Epithelial cell of prostate (primary cell): ENCODE results near the gene TGM5.
A peak's percentile ranks its signal among the peaks of the same experiment; 100 is the strongest.
"Not testable (repeated sequence)": the region's sequence is repeated elsewhere in the genome, so short reads cannot be mapped to it uniquely, and the experiment has no call there.

ENCODE experiments used
- DNase-seq: peaks from one replicate; pipeline ENCODE4 v3.0.0-alpha.2; 2011; ENCODE audit warnings: low read depth, low spot score
- H3K27ac ChIP-seq: fragments of 450-650 bp; 2 replicates; pipeline ENCODE4 v1.5.1; 2017; ENCODE audit warnings: mild to moderate bottlenecking

TGM5 gene, protein sequence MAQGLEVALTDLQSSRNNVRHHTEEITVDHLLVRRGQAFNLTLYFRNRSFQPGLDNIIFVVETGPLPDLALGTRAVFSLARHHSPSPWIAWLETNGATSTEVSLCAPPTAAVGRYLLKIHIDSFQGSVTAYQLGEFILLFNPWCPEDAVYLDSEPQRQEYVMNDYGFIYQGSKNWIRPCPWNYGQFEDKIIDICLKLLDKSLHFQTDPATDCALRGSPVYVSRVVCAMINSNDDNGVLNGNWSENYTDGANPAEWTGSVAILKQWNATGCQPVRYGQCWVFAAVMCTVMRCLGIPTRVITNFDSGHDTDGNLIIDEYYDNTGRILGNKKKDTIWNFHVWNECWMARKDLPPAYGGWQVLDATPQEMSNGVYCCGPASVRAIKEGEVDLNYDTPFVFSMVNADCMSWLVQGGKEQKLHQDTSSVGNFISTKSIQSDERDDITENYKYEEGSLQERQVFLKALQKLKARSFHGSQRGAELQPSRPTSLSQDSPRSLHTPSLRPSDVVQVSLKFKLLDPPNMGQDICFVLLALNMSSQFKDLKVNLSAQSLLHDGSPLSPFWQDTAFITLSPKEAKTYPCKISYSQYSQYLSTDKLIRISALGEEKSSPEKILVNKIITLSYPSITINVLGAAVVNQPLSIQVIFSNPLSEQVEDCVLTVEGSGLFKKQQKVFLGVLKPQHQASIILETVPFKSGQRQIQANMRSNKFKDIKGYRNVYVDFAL

DNA sequence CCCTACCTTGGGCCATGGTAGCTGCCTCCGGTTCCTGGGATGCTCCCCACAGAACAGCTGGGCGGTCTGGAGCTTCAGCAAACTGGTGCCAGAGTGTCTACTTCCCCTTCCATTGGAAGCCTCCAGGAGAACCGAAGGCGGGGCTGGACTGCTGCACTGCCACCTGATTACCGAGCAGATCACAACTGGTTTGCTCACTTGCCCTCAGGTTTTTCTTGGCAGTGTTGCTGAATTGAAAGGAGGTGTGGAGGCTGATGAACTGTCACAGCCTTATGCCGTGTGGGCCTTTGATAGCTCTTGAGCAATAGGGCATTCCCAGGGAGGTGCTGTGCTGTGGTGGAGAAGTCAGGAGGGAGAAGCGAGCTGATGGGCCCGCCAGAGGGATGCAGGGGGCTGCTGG is at the start of gene TGM5:
TGM5 (minus strand) TSS at position 95 of the 400 bp plus-strand sequence; CDS start at position 16, 79 bp downstream.
- H3K27ac ChIP-seq: peak within 1 kb of the TSS; percentile 17
- peak; percentile 79 for DNase-seq

DNA sequence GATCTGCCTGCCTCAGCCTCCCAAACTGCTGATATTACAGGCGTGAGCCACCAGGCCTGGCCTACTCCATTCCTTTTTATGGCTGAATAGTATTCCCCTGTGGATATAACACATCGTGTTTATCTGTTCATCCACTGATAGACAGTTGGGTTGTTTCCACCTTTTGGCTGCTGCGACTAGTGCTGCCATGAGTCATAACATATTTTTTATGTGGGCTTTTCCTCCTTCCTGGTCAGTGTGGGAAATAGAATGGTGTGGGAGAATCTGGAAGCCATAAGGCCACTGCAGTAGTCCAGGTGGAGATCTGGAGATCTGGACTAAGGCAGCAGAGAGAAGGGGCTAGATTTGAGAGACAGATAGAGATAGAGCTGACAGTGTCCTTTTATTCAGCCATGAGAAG is 47.4 kb upstream of the TGM5 start:
- no peak for DNase-seq
- no peak overlapping the region for H3K27ac ChIP-seq

DNA sequence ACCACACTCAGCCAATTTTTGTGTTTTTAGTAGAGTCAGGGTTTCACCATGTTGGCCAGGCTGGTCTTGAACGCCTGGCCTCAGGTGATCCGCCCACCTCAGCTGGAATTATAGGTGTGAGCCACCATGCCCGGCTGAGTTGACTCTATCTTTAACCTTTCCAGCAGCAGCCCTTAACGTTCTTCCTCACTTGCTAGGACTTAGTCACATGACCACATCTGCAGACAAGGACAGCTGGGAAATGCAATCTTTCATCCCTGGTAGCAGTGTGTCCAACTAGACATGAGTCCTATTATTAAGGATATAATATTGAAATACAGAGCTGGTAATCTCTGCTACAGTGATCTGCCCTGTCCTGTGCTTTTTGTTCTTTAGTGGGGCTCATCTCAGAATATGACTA is 45.6 kb upstream of the TGM5 start:
- no peak for DNase-seq
- H3K27ac ChIP-seq: no peak overlapping the region

DNA sequence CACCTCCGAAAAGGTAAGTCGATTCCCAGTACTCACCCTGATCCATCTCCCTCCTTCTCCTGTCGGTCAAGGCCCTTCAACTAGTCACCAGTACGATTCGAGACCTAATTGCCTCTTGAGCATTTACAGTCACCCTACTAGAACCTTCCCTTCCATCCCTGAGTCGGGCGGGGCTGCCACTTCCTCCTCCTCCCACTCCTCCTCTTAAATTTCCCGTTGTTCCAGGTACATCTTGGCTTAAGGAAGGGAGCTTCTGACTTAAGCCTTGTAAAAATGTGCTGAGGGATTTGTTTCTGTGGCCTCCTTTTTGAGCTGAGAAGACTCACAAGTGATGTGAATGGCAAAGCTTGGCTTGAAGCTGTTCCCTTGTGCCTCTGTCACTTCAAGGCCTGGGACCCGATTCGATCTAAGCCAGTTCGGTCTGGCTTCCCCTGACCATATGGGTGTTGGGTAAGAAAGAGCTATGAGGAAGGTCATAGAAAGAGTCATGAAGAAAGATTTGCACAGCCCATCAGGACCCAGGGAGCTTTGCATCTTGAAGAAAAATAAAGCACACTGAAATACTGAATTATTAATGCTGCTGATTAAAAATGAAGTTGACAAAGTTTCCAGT is 35.6 kb upstream of the TGM5 start, which contains the start of gene TGM7:
TGM7 (minus strand) TSS at position 51 of the 613 bp plus-strand sequence.
- no peak within 1 kb of the TSS for H3K27ac ChIP-seq
- DNase-seq: no peak

DNA sequence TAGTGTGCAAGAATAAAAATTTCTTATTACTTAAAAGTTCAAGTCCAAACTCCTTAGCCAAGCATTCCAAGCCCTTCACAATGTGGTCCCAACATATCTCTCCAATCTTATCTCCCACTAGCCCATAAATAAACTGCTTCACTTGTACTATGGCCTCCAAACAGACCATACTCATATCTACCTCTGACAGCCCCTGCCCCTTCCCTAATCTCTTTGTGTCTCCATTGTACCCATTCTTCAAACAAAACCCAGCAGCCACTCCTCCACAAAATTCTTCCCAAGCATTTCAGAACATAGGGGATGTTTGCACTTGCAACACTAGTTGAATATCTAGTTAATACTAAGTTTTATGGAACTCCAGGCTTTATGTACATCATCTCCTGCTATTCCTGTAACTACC is 33.2 kb upstream of the TGM5 start:
- DNase-seq: no peak
- no peak overlapping the region for H3K27ac ChIP-seq

DNA sequence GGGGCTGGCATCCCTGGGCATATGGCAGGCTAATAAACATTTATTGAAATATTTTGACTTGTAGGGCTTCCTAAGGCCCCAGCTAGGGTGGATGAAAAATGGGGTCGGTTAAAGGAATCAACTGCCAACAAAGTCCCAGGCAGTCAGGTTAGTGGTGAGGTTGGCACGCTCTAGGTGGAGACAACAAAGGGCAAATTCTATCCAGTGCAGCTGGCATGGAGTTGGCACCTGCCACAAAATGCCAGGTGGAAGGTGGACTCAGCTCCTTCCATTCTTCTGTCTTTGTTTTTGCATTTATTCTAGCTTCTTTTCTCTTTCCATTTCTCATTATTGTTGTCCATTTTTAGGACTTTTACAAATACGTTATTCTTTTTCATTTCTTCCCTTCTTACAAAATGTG is 32.7 kb upstream of the TGM5 start:
- H3K27ac ChIP-seq: no peak overlapping the region
- no peak for DNase-seq

DNA sequence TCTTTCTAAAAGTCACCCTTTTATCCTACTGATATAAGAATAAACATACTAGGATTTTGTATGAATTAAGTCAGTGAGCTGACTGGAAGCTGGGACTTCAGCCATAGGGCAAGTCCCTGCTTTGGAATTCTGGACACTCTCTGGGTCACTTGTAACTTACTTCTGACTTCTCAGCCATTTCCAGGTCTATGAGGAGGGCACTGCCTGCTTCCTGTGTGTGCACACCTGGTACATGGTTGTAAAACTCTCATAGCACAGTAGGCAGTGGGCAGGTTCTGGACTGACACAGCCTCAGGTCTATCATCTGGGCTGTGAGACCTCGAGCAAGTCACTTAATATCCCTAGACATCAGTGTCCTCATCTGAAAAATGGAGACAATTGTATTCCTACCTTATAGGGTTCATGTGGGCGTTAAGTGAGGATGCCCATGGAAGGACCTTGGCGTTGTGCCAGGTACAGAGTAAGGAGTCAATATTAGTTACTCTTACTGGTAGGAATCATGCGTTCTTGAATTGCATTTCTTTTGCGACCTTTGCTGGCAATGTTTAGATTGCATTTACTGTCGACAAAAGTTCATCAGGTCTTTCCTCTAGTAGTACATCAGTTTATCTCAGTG is 27.5 kb upstream of the TGM5 start:
- DNase-seq: no peak

DNA sequence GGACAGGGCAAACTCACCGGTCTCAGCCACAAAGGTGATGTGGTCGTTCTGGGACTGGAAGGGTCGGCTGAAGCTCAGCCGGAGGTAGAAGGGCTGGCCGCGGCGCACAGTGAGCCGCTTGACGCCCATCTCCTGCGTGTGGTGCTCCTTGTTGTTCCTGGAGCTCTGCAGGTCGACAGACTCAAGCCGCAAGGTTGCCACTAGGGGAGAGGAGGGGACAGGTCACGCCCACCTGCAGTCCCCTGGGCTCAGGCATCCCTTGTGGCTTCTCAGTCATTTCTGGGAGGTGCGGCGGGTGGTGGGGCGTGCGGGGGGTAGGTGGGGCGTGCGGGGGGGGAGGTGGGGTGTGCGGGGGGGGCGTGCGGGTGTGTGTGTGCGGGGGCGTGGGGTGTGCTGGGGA is 26.7 kb upstream of the TGM5 start:
- no peak overlapping the region for H3K27ac ChIP-seq
- DNase-seq: no peak

More for the DNA sequence above, 27.5 kb upstream of the TGM5 start:
- no peak overlapping the region for H3K27ac ChIP-seq

DNA sequence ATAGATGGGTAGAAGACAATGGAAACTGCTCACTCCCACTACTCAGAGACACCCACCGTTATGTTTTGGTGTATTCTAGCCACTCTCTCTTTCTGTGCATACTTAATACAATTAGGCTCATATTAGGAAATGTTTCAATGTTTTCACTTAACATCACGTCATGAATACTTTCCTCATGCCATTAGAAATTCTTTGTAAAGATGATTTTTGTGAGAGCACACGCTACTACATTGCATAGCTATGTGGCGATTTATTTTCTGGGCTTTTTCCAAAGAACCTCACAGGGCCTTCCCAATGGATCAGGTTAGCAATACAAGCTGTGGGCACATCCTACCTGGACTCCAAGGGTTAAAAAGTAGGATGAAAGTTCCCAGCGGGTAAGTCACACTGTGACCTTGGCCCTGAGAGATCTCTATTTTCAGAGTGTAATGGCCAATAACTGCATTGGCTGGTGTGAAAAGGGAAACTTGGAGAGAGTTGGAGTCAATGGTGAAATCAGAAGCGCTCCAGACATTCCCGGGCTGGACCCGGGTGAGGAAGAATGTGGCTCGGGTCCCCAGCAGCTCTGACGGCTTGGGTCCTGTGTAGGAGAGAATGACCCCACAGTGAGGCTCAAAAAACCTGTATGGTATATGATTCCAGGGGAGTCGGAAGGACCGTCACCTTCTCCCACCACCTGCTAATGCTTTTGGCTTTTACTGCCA is 25.8 kb upstream of the TGM5 start:
- no peak for DNase-seq
- no peak overlapping the region for H3K27ac ChIP-seq

DNA sequence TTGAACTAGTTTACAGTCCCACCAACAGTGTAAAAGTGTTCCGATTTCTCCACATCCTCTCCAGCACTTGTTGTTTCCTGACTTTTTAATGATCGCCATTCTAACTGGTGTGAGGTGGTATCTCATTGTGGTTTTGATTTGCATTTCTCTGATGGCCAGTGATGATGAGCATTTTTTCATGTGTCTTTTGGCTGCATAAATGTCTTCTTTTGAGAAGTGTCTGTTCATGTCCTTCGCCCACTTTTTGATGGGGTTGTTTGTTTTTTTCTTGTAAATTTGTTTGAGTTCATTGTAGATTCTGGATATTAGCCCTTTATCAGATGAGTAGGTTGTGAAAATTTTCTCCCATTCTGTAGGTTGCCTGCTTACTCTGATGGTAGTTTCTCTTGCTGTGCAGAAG is 22.9 kb upstream of the TGM5 start:
- H3K27ac ChIP-seq, DNase-seq: not testable (repeated sequence)

DNA sequence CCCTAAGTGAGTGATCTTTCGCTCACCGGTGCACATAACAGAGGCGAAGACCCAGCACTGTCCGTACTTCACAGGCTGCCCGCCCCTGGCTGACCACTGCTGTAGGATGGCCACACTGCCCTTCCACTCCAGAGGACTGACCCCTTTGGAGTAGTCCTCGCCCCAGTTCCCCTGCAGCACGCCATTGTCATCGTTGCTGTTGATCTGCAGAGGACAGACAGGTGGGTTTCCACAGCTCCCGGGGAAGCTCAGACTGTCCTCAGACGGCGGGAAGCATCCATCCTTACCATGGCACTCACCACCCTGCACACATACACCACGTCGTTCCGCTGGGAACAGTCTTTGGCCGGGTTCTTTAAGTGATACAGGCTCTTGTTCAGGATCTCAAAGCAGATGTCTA is 20.5 kb upstream of the TGM5 start:
- DNase-seq: no peak
- no peak overlapping the region for H3K27ac ChIP-seq

DNA sequence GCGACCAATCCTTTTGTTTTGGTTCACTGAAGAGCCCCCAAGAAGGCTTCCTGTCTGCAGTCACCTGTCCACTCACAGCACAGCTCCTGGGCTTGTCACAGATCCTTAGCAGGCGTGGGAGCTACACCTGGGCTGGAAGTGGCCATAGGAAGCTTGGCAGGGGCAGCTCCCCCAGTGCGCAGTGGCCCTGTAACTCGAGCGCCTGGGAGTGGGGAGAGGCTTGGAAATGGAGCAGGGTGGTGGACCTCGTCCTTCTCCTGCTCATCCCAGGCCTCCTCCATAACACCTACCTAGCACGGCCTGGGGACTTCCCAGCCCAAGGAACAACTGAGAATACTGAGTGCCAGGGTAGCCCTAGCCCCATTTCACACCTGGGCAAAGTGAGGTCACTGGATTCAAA is 19.3 kb upstream of the TGM5 start:
- H3K27ac ChIP-seq: no peak overlapping the region
- DNase-seq: no peak

DNA sequence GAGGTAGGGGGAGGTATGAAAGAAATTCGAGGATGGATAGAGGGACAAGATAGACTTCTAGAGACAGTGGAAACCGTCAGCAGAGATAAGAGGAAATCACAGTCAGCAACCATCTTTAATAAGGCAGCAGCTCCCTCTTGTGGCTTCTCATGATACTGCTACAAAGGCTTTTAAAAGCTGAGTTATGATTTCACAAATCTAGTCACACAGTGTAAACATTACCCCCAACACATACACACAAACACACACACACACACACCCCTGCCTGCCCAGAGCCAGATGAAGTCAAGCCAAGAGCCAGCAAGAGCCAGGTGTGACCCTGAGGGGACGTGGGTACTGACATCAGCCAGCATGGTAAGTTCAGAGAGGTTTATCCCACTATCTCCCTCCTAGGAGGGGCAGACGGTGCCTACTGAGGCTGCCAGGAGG is 18.9 kb upstream of the TGM5 start:
- no peak overlapping the region for H3K27ac ChIP-seq
- no peak for DNase-seq

DNA sequence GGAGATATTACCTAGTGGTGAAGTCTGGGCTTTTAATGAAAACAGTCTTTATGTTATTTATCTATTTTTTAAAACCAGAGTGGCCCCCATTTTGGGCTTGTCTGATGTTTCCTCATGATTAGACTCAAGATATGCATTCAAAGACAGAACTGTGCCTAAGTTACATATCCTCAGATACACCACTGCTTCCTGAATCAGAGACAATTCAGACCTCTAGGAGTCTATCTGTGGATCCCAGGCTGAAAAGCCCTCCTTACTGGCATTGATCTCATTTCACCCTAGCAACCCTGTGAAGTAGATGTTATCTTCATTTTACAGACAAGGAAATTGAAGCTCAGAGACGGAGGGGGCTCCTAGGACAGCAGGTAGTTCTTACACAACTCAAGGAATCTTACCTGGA is 16.8 kb upstream of the TGM5 start:
- no peak overlapping the region for H3K27ac ChIP-seq
- DNase-seq: no peak

DNA sequence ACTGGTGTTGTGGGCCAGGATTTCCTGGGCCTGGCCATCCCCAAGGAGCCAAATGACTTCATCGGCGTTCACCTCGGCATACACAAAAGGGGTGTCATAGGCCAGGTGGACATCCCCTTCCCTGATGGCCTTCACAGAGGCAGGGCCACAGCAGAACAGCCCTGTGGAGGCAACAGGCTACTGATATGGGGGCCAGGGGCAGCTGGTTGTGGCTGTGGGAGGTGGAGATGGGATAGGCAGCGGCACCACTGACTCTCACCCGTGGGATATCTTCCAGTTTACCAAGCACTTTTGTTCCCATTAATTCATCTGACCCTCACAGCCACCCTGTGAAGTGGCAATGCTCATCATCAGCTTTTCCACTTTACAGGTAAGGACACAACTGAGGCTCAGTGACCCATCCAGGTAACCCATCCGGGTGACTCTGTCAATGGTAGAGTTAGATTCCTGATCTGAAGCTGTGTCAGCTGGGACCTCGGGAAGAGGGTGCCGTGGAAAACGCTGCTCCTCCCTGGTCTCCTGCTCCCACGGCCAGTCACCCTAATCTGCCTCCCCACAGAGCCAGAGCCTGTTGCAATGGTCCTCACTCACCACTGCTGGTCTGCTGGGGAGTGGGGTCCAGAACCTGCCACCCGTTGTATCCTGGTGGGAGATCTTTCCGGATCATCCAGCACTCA is 15.3 kb upstream of the TGM5 start:
- no peak overlapping the region for H3K27ac ChIP-seq
- DNase-seq: no peak

DNA sequence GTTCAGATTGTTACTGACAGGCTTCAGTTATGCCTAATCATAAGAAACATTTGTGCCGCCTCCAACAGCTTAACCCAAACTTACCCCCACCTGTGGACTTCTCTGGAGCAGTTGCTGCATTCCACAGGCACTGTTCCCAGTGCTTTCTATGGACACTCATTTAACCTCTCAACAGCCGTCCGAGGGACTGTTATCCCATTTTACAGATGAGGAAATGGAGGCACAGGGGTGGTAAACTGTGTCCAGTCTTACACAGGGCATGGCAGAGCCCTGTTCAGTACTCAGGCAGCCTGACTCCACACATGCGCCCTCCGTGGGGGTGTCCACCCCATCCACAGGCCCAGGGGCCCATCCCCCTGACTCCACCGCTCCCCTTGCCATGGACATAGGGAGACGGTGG is 14.3 kb upstream of the TGM5 start:
- H3K27ac ChIP-seq: no peak overlapping the region
- no peak for DNase-seq

DNA sequence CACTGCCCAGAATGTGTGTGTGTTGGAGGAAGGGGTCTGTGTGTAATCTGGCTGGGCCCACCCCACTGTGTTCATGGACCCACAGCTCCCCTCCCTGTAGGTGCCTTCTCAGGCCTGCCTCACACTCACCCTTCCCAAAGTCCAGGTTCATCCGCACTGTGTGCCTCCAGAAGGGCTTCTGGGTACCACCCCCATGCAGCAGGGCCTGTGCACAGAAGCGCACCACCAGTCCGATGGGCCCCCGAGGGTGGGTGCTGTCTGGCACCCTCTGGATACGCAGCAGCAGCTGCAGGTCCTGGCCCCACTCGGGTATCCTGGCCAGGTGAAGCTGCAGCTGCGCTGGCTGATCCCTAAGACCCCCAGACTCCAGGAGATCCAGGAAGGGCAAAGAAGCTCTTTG is 12.8 kb upstream of the TGM5 start:
- no peak for DNase-seq
- no peak overlapping the region for H3K27ac ChIP-seq

DNA sequence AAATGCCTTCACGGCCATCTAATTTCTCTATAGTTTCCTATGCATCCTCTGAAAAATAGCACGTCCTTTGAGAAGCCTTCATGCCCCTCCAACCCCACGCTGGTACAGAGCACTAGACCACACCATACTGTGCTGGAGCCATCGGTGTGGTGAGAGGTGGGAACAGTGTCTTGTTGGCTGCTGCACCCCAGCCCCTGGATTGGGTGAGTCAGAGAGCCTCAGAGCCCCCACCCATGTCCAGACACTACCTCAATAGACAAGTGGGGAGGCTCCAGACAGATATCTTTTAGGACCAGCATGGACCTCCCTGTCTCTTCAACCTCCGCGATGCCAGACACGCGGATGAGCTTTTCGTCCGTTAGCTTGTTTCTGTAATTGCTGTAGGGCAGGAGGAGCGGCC is 12.1 kb upstream of the TGM5 start:
- no peak overlapping the region for H3K27ac ChIP-seq

DNA sequence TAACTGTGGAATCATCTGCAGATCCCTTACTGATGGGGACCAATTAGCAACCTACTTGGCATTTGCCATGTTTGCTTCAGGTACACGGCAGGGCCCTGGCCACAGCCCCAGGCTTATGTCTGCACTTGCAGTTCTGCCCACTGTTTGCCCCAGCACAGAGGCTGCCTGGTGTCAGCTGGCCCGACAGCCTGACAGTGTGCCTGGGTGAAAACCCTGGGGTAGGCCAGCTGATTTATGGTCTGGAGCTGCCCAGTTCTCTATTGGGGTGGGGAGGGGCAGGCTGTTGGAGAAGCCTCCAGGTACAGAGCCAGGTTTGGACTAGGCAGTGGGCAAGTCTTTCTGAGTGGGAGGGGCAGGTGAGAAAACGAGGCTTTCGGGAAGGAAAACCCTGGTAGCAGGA is 11.2 kb upstream of the TGM5 start:
- no peak overlapping the region for H3K27ac ChIP-seq
- no peak for DNase-seq

More for the DNA sequence above, 12.1 kb upstream of the TGM5 start:
- DNase-seq: no peak
